ENCODE results near the gene EXOSC9.
A peak's percentile ranks its signal among the peaks of the same experiment; 100 is the strongest.

EXOSC9 gene

DNA sequence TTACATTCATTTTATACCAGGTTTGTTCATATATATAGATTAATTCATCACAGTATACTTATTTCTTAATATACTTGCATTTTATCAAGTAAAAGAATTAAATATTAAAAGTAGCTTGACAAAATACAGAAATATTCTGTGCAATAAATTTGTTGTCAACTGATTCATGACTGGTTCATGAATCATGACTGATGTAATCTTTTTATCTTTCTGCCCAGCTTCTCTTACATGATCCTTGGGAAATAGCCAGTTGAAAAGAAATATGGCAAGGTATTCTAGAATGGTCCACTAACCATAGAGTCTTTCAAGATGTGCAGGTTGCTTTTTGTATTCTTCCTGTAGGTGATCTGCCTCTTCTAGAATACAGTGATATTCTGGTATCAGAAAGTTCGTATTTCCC lies 26.7 kb downstream of the EXOSC9 start:
- Histone ChIP-seq H2BK5ac (ENCODE audit: low read depth, low read length, poor library complexity, severe bottlenecking) (no peak overlapping the region), H3K14ac (ENCODE audit: low read length in 2 of 2) (no peak overlapping the region), H2AFZ (ENCODE audit: low read depth, low read length) (no peak overlapping the region), H3K4ac (ENCODE audit: low read depth in 1 of 2, low read length in 2 of 2) (no peak overlapping the region), H4K91ac (ENCODE audit: low read length) (no peak overlapping the region), H3K4me2 (ENCODE audit: low read length, poor library complexity, severe bottlenecking) (no peak overlapping the region), H4K8ac (ENCODE audit: low read length) (no peak overlapping the region), H3K36me3 (ENCODE audit: control insufficient read depth in 1 of 2, insufficient read depth in 2 of 2, low read depth in 1 of 2, low read length in 2 of 2) (peaks cover 14 to 49% of the 10 kb centered on the region in 2 experiments), H2BK15ac (ENCODE audit: low read depth, poor library complexity, severe bottlenecking) (no peak overlapping the region), H2AK5ac (ENCODE audit: low read length, severe bottlenecking) (no peak overlapping the region), H3K9ac (ENCODE audit: low read length) (peak overlapping the region; percentile 34), H3K4me3 (ENCODE audit: insufficient read depth in 1 of 2, low read depth in 1 of 2, low read length in 2 of 2) (no peak overlapping the region), H2BK120ac (ENCODE audit: low read depth, low read length) (no peak overlapping the region), H3K79me1 (replicated peaks; ENCODE audit: low read length, poor library complexity, severe bottlenecking) (peaks cover 4% of the 10 kb centered on the region), H3K18ac (ENCODE audit: low read depth in 1 of 2, low read length in 2 of 2) (no peak overlapping the region), H3K23ac (ENCODE audit: low read length in 2 of 2) (no peak overlapping the region), H3K27me3 (ENCODE audit: control insufficient read depth in 1 of 2, insufficient read depth in 1 of 2, low read length in 2 of 2) (no peaks in the 10 kb centered on the region), H3K9me3 (ENCODE audit: control insufficient read depth, low read length) (no peaks in the 10 kb centered on the region), H3K4me1 (ENCODE audit: control insufficient read depth, insufficient read depth, low read depth, low read length) (peaks cover 4% of the 10 kb centered on the region), H3K27ac (ENCODE audit: low read length, poor library complexity, severe bottlenecking) (no peak overlapping the region), H2BK12ac (ENCODE audit: low read length in 2 of 2) (no peak overlapping the region)
- no peak for DNase-seq
- no CpG with 5 or more reads among the region's 1 CpG for WGBS

DNA sequence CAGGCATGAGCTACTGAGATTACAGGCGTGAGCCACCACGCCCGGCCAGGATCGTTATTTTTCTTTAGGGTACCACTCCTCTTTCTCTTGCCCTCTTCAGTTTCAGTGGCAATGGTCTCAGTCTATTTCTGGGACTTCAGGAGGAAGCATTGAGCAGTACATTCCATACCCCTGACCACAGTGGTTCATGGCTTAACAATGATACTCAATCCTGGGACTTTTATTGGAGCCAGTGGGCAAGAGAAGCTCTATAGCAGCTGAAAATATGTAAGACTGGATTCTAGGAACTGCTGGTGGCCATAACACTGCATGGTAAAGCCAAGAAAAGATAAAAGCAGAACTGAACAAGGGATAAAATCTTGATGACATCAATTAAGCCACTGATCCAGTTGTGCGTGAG lies 28.4 kb downstream of the EXOSC9 start:
- Histone ChIP-seq H3K23ac (ENCODE audit: low read length in 2 of 2) (no peak overlapping the region), H4K8ac (ENCODE audit: low read length) (no peak overlapping the region), H2BK120ac (ENCODE audit: low read depth, low read length) (no peak overlapping the region), H2AK5ac (ENCODE audit: low read length, severe bottlenecking) (no peak overlapping the region), H3K14ac (ENCODE audit: low read length in 2 of 2) (no peak overlapping the region), H2BK15ac (ENCODE audit: low read depth, poor library complexity, severe bottlenecking) (no peak overlapping the region), H3K27me3 (ENCODE audit: control insufficient read depth in 1 of 2, insufficient read depth in 1 of 2, low read length in 2 of 2) (no peaks in the 10 kb centered on the region), H3K4ac (ENCODE audit: low read depth in 1 of 2, low read length in 2 of 2) (no peak overlapping the region), H2AFZ (ENCODE audit: low read depth, low read length) (no peak overlapping the region), H3K36me3 (ENCODE audit: control insufficient read depth in 1 of 2, insufficient read depth in 2 of 2, low read depth in 1 of 2, low read length in 2 of 2) (peaks cover 14 to 60% of the 10 kb centered on the region in 2 experiments), H3K27ac (ENCODE audit: low read length, poor library complexity, severe bottlenecking) (no peak overlapping the region), H3K9me3 (ENCODE audit: control insufficient read depth, low read length) (no peaks in the 10 kb centered on the region), H4K91ac (ENCODE audit: low read length) (no peak overlapping the region), H3K9ac (ENCODE audit: low read length) (no peak overlapping the region), H3K4me1 (ENCODE audit: control insufficient read depth, insufficient read depth, low read depth, low read length) (no peaks in the 10 kb centered on the region), H3K4me2 (ENCODE audit: low read length, poor library complexity, severe bottlenecking) (no peak overlapping the region), H2BK5ac (ENCODE audit: low read depth, low read length, poor library complexity, severe bottlenecking) (no peak overlapping the region), H3K79me1 (replicated peaks; ENCODE audit: low read length, poor library complexity, severe bottlenecking) (no peaks in the 10 kb centered on the region), H3K18ac (ENCODE audit: low read depth in 1 of 2, low read length in 2 of 2) (no peak overlapping the region), H2BK12ac (ENCODE audit: low read length in 2 of 2) (no peak overlapping the region), H3K4me3 (ENCODE audit: insufficient read depth in 1 of 2, low read depth in 1 of 2, low read length in 2 of 2) (no peak overlapping the region)
- no peak for DNase-seq
- 88% methylated on average over 5 of the region's 5 CpGs for WGBS

DNA sequence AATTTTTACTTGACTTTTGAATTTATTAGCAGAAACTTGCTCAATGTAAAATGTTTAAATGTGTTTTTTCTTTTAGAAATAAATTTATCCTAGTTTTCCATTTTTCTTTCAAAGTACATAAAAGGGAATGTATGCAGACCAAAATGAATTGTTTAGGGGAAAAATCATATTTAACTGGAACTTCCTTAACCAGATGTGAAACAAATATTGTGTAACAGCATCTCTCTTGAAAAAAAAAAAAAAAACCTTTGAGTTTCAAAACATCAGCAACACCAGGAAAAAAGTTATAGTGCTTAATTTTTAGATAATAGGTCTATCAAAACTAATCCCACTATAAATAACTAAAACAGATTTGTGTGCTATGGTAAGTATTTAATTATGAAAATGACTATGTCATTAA lies 37.0 kb downstream of the EXOSC9 start:
- H2AK5ac ChIP-seq (ENCODE audit: low read length, severe bottlenecking) = no peak overlapping the region
- H3K79me1 ChIP-seq (replicated peaks; ENCODE audit: low read length, poor library complexity, severe bottlenecking) = no peaks in the 10 kb centered on the region
- H4K91ac ChIP-seq (ENCODE audit: low read length) = no peak overlapping the region
- no peak overlapping the region for H2BK15ac ChIP-seq (ENCODE audit: low read depth, poor library complexity, severe bottlenecking)
- no peak overlapping the region for H3K4ac ChIP-seq (ENCODE audit: low read depth in 1 of 2, low read length in 2 of 2)
- H2BK120ac ChIP-seq (ENCODE audit: low read depth, low read length) = no peak overlapping the region
- no peak overlapping the region for H3K14ac ChIP-seq (ENCODE audit: low read length in 2 of 2)
- H4K8ac ChIP-seq (ENCODE audit: low read length) = no peak overlapping the region
- no peak overlapping the region for H3K27ac ChIP-seq (ENCODE audit: low read length, poor library complexity, severe bottlenecking)
- DNase-seq = no peak
- H3K23ac ChIP-seq (ENCODE audit: low read length in 2 of 2) = no peak overlapping the region
- no peaks in the 10 kb centered on the region for H3K4me1 ChIP-seq (ENCODE audit: control insufficient read depth, insufficient read depth, low read depth, low read length)
- no peak overlapping the region for H3K4me2 ChIP-seq (ENCODE audit: low read length, poor library complexity, severe bottlenecking)
- no peak overlapping the region for H3K18ac ChIP-seq (ENCODE audit: low read depth in 1 of 2, low read length in 2 of 2)
- H2BK12ac ChIP-seq (ENCODE audit: low read length in 2 of 2) = no peak overlapping the region
- no peak overlapping the region for H2BK5ac ChIP-seq (ENCODE audit: low read depth, low read length, poor library complexity, severe bottlenecking)
- no peak overlapping the region for H3K4me3 ChIP-seq (ENCODE audit: insufficient read depth in 1 of 2, low read depth in 1 of 2, low read length in 2 of 2)
- no peaks in the 10 kb centered on the region for H3K27me3 ChIP-seq (ENCODE audit: control insufficient read depth in 1 of 2, insufficient read depth in 1 of 2, low read length in 2 of 2)
- H3K9me3 ChIP-seq (ENCODE audit: control insufficient read depth, low read length) = no peaks in the 10 kb centered on the region
- H3K36me3 ChIP-seq (ENCODE audit: control insufficient read depth in 1 of 2, insufficient read depth in 2 of 2, low read depth in 1 of 2, low read length in 2 of 2) = peaks cover 11 to 76% of the 10 kb centered on the region in 2 experiments
- no peak overlapping the region for H3K9ac ChIP-seq (ENCODE audit: low read length)
- H2AFZ ChIP-seq (ENCODE audit: low read depth, low read length) = no peak overlapping the region

DNA sequence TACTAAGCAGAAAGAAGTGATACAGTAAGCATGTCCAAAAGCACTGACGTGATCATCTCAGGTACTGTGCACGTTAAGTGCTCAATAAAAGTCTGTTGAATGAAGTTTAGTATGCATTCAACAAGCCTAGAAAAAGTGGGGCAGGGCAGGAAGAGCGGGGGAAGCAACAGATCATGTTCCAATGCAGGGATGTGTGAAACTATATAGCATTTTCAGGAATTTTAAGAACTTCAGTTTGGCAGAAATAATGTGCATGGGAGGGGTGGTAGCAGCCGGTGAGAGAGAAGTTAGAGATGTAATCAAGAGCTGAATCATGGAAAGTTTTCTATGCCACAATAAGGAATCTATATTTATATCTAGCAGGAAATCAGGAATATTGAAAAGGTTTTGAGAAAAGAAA lies 41.7 kb downstream of the EXOSC9 start:
- Histone ChIP-seq H3K9ac (ENCODE audit: low read length) (no peak overlapping the region), H3K23ac (ENCODE audit: low read length in 2 of 2) (no peak overlapping the region), H2BK5ac (ENCODE audit: low read depth, low read length, poor library complexity, severe bottlenecking) (no peak overlapping the region), H3K4me3 (ENCODE audit: insufficient read depth in 1 of 2, low read depth in 1 of 2, low read length in 2 of 2) (no peak overlapping the region), H3K9me3 (ENCODE audit: control insufficient read depth, low read length) (no peaks in the 10 kb centered on the region), H3K27ac (ENCODE audit: low read length, poor library complexity, severe bottlenecking) (no peak overlapping the region), H3K14ac (ENCODE audit: low read length in 2 of 2) (no peak overlapping the region), H3K4ac (ENCODE audit: low read depth in 1 of 2, low read length in 2 of 2) (no peak overlapping the region), H3K27me3 (ENCODE audit: control insufficient read depth in 1 of 2, insufficient read depth in 1 of 2, low read length in 2 of 2) (no peaks in the 10 kb centered on the region), H4K8ac (ENCODE audit: low read length) (no peak overlapping the region), H2BK15ac (ENCODE audit: low read depth, poor library complexity, severe bottlenecking) (no peak overlapping the region), H3K18ac (ENCODE audit: low read depth in 1 of 2, low read length in 2 of 2) (no peak overlapping the region), H3K4me2 (ENCODE audit: low read length, poor library complexity, severe bottlenecking) (no peak overlapping the region), H3K4me1 (ENCODE audit: control insufficient read depth, insufficient read depth, low read depth, low read length) (no peaks in the 10 kb centered on the region), H2AK5ac (ENCODE audit: low read length, severe bottlenecking) (no peak overlapping the region), H4K91ac (ENCODE audit: low read length) (no peak overlapping the region), H3K79me1 (replicated peaks; ENCODE audit: low read length, poor library complexity, severe bottlenecking) (no peaks in the 10 kb centered on the region), H2AFZ (ENCODE audit: low read depth, low read length) (no peak overlapping the region), H3K36me3 (ENCODE audit: control insufficient read depth in 1 of 2, insufficient read depth in 2 of 2, low read depth in 1 of 2, low read length in 2 of 2) (peaks cover 8 to 80% of the 10 kb centered on the region in 2 experiments), H2BK120ac (ENCODE audit: low read depth, low read length) (no peak overlapping the region), H2BK12ac (ENCODE audit: low read length in 2 of 2) (no peak overlapping the region)
- WGBS = 94% methylated on average over 4 of the region's 4 CpGs
- no peak for DNase-seq
